H9 (cell line): ENCODE measurements around the gene PRDX2. TPM values are rescaled to one million over a fixed set of nuclear protein-coding genes. Genes with fewer than 3 reads are reported as not detected.

ENCODE experiments used
- DNase-seq: peaks from one replicate; pipeline ENCODE4 v3.0.0-alpha.2; 2017
- H2AFZ ChIP-seq: one replicate; pipeline ENCODE4 v1.6.1; 2013; ENCODE audit warnings: mild to moderate bottlenecking, low read length, control low read depth, moderate library complexity
- H2AK5ac ChIP-seq: 2 replicates; pipeline ENCODE4 v1.6.1; 2013; ENCODE audit warnings: low read length, control low read depth, mixed read lengths; ENCODE audit not compliant: insufficient read length
- H2BK120ac ChIP-seq: one replicate; pipeline ENCODE4 v1.6.1; 2013; ENCODE audit warnings: low read depth, mild to moderate bottlenecking, low read length, control low read depth, inconsistent platforms; ENCODE audit not compliant: poor library complexity, severe bottlenecking
- H2BK12ac ChIP-seq: 2 replicates; pipeline ENCODE4 v1.6.1; 2013; ENCODE audit warnings: low read length, control low read depth, mixed read lengths, low read depth; ENCODE audit not compliant: insufficient read length
- H2BK15ac ChIP-seq: 2 replicates; pipeline ENCODE4 v1.6.1; 2013; ENCODE audit warnings: low read depth, low read length, control low read depth
- H2BK20ac ChIP-seq: one replicate; pipeline ENCODE4 v1.6.1; 2013; ENCODE audit warnings: low read depth, mild to moderate bottlenecking, low read length, control low read depth, inconsistent platforms; ENCODE audit not compliant: poor library complexity, severe bottlenecking
- H2BK5ac ChIP-seq: 2 replicates; pipeline ENCODE4 v1.6.1; 2013; ENCODE audit warnings: low read length, control low read depth, mixed read lengths; ENCODE audit not compliant: insufficient read length
- H3K14ac ChIP-seq: 2 replicates; pipeline ENCODE4 v1.6.1; 2013; ENCODE audit warnings: low read length, control low read depth; ENCODE audit not compliant: insufficient read depth
- H3K18ac ChIP-seq: 2 replicates; pipeline ENCODE4 v1.6.1; 2013; ENCODE audit warnings: low read depth, mild to moderate bottlenecking, mixed read lengths, low read length, control low read depth; ENCODE audit not compliant: insufficient read length
- H3K23ac ChIP-seq: 2 replicates; pipeline ENCODE4 v1.6.1; 2013; ENCODE audit warnings: low read length, control low read depth, mixed read lengths, low read depth; ENCODE audit not compliant: insufficient read length
- H3K23me2 ChIP-seq: 2 replicates; pipeline ENCODE4 v1.6.1; 2013; ENCODE audit warnings: low read depth, mild to moderate bottlenecking, mixed read lengths, low read length, control low read depth; ENCODE audit not compliant: insufficient read length, poor library complexity, severe bottlenecking
- H3K27ac ChIP-seq: 2 replicates; pipeline ENCODE4 v1.5.1; 2013; ENCODE audit warnings: low read length, control low read depth, mixed read lengths, low read depth; ENCODE audit not compliant: insufficient read length
- H3K27me3 ChIP-seq: 2 replicates; pipeline ENCODE4 v1.6.1; 2013; ENCODE audit warnings: low read length, control low read depth, inconsistent platforms; ENCODE audit not compliant: insufficient read depth
- H3K4ac ChIP-seq: 2 replicates; pipeline ENCODE4 v1.6.1; 2013; ENCODE audit warnings: low read depth, mild to moderate bottlenecking, control low read depth, inconsistent platforms, low read length, moderate library complexity
- H3K4me1 ChIP-seq: 2 replicates; pipeline ENCODE4 v1.6.1; 2013; ENCODE audit warnings: low read length, control low read depth, inconsistent platforms; ENCODE audit not compliant: insufficient read depth
- H3K4me2 ChIP-seq: 2 replicates; pipeline ENCODE4 v1.6.1; 2013; ENCODE audit warnings: low read length, control low read depth, mixed read lengths; ENCODE audit not compliant: insufficient read length, insufficient read depth
- H3K56ac ChIP-seq: 2 replicates; pipeline ENCODE4 v1.6.1; 2013; ENCODE audit warnings: low read depth, mild to moderate bottlenecking, mixed read lengths, low read length, control low read depth; ENCODE audit not compliant: insufficient read length
- H3K79me1 ChIP-seq: 2 replicates; pipeline ENCODE4 v1.6.1; 2013; ENCODE audit warnings: low read depth, mild to moderate bottlenecking, moderate library complexity, low read length, control low read depth, inconsistent platforms; ENCODE audit not compliant: insufficient read depth, poor library complexity, severe bottlenecking
- H3K79me2 ChIP-seq: 2 replicates; pipeline ENCODE4 v1.6.1; 2013; ENCODE audit warnings: low read length, control low read depth, inconsistent platforms; ENCODE audit not compliant: insufficient read depth
- H3K9ac ChIP-seq: 2 replicates; pipeline ENCODE4 v1.6.1; 2013; ENCODE audit warnings: low read length, control low read depth, mixed read lengths; ENCODE audit not compliant: insufficient read length; ENCODE audit errors: extremely low read depth
- H3K9me3 ChIP-seq: one replicate; pipeline ENCODE4 v1.6.1; 2013; ENCODE audit warnings: low read depth, low read length, inconsistent platforms; ENCODE audit not compliant: control insufficient read depth
- H3T11ph ChIP-seq: one replicate; pipeline ENCODE4 v1.6.1; 2013; ENCODE audit warnings: mild to moderate bottlenecking, low read length, control low read depth, inconsistent platforms
- H4K20me1 ChIP-seq: one replicate; pipeline ENCODE4 v1.6.1; 2013; ENCODE audit not compliant: control insufficient read depth, insufficient read length, insufficient read depth
- H4K5ac ChIP-seq: 2 replicates; pipeline ENCODE4 v1.6.1; 2013; ENCODE audit warnings: low read depth, mild to moderate bottlenecking, mixed read lengths, low read length, control low read depth; ENCODE audit not compliant: insufficient read length
- H4K8ac ChIP-seq: replicated peaks from 2 replicates; pipeline ENCODE4 v1.6.1; 2013; ENCODE audit warnings: low read length, control low read depth, mixed read lengths, low read depth; ENCODE audit not compliant: insufficient read length
- H4K91ac ChIP-seq: 2 replicates; pipeline ENCODE4 v1.6.1; 2013; ENCODE audit warnings: low read depth, mild to moderate bottlenecking, moderate library complexity, mixed read lengths, low read length, control low read depth; ENCODE audit not compliant: insufficient read length
- H3K27ac Mint-ChIP-seq, 3 experiments: 2 replicates in 2 of 3; 3 replicates in 1 of 3; pipeline ENCODE4 v1.8.0; 2020 to 2021; ENCODE audit warnings: mixed read lengths in 3 of 3, mild to moderate bottlenecking in 1 of 3, moderate library complexity in 1 of 3
- H3K27me3 Mint-ChIP-seq: 2 replicates; pipeline ENCODE4 v1.8.0; 2021; ENCODE audit warnings: low read depth, mild to moderate bottlenecking, moderate library complexity, mixed read lengths
- H3K36me3 Mint-ChIP-seq, 3 experiments: 2 replicates in 2 of 3; 3 replicates in 1 of 3; pipeline ENCODE4 v1.8.0; 2020 to 2021; ENCODE audit warnings: low read depth in 3 of 3, mixed read lengths in 3 of 3; ENCODE audit not compliant: insufficient read depth in 1 of 3
- H3K4me1 Mint-ChIP-seq, 2 experiments: 2 replicates each; pipeline ENCODE4 v1.8.0; 2020; ENCODE audit warnings: mixed read lengths in 2 of 2
- H3K4me3 Mint-ChIP-seq, 2 experiments: 2 replicates in 1 of 2; 3 replicates in 1 of 2; pipeline ENCODE4 v1.8.0; 2020 to 2021; ENCODE audit warnings: mild to moderate bottlenecking in 2 of 2, mixed read lengths in 2 of 2, moderate library complexity in 1 of 2
- H3K9me3 Mint-ChIP-seq, 2 experiments: 2 replicates in 1 of 2; 3 replicates in 1 of 2; pipeline ENCODE4 v1.8.0; 2020; ENCODE audit warnings: mild to moderate bottlenecking in 2 of 2, mixed read lengths in 2 of 2, moderate library complexity in 1 of 2
- CTCF ChIP-seq: fragments of 200-600 bp; sonication (generic); conservative IDR thresholded peaks from 3 replicates; pipeline ENCODE4 v1.8.0; 2021; ENCODE audit warnings: antibody characterized with exemption, mild to moderate bottlenecking
- WGBS: extraction: QIAGEN DNeasy Blood & Tissue Kit; methylation state at CpG from one replicate; pipeline ENCODE4 v1.1.7; 2013; ENCODE audit warnings: missing lambda C conversion rate, low lambda C conversion rate, mixed read lengths; ENCODE audit not compliant: insufficient read length; ENCODE audit errors: extremely low coverage; 5-methylcytosine and 5-hydroxymethylcytosine counted together
- total RNA-seq: library from RNA; stranded (reverse); gene quantifications from 2 replicates; pipeline ENCODE4 v1.2.1, GENCODE V29; 2021

Gene PRDX2
- total RNA-seq, 1 experiment from 2014 or later: 468 TPM

GRCh38 chr19:12778905-12779161, 22.8 kb downstream of the PRDX2 start:
- no peak overlapping the region for H3K18ac ChIP-seq
- Mint-ChIP-seq H3K4me1 (peaks cover 28 to 29% of the 10 kb centered on the region in 2 experiments), H3K9me3 (no peaks in the 10 kb centered on the region), H3K36me3 (peaks cover 5 to 8% (median 6%) of the 10 kb centered on the region in 3 experiments; a peak in 5 of 7 replicates), H3K4me3 (peak overlapping the region; percentile 69 to 85), H3K27ac (peak overlapping the region in 2 of 3 experiments; percentile 59 to 91; a peak in 2 of 7 replicates), H3K27me3 (no peaks in the 10 kb centered on the region; the same call in 1 of the 2 replicates)
- H3K56ac ChIP-seq: no peak overlapping the region
- H3K23me2 ChIP-seq: peaks cover 25% of the 10 kb centered on the region
- H3K27ac ChIP-seq: no peak overlapping the region
- H2BK20ac ChIP-seq: no peak overlapping the region
- H3K14ac ChIP-seq: no peak overlapping the region
- peaks cover 4% of the 10 kb centered on the region for H3K4me1 ChIP-seq
- no peaks in the 10 kb centered on the region for H4K20me1 ChIP-seq
- H2BK120ac ChIP-seq: no peak overlapping the region
- H3T11ph ChIP-seq: no peak overlapping the region
- H3K79me1 ChIP-seq: no peaks in the 10 kb centered on the region
- peak overlapping the region; percentile 5 for H3K9ac ChIP-seq
- H2BK12ac ChIP-seq: no peak overlapping the region
- TF ChIP-seq CTCF: no peak
- H2BK5ac ChIP-seq: no peak overlapping the region
- no CpG with 5 or more reads among the region's 6 CpGs for WGBS
- H2BK15ac ChIP-seq: no peak overlapping the region
- H3K4me2 ChIP-seq: peak overlapping the region; percentile 78
- H4K5ac ChIP-seq: no peak overlapping the region
- no peak overlapping the region for H3K4ac ChIP-seq
- no peaks in the 10 kb centered on the region for H3K9me3 ChIP-seq
- no peak overlapping the region for H4K91ac ChIP-seq
- no peak for DNase-seq
- H4K8ac ChIP-seq: no peak overlapping the region
- no peak overlapping the region for H2AK5ac ChIP-seq
- no peaks in the 10 kb centered on the region for H3K79me2 ChIP-seq
- H3K27me3 ChIP-seq: no peaks in the 10 kb centered on the region
- H3K23ac ChIP-seq: no peak overlapping the region
- H2AFZ ChIP-seq: no peak overlapping the region
